ENCODE measurements around the gene LYL1.
A peak's percentile ranks its signal among the peaks of the same experiment; 100 is the strongest.

LYL1 gene

GRCh38 chr19:13055213-13056051, 47.2 kb downstream of the LYL1 start:
- no peak for DNase-seq (ENCODE audit: low spot score)

- no peak for DNase-seq (ENCODE audit: low spot score)
Observed at GRCh38 chr19:13054626-13055212, 47.9 kb downstream of the LYL1 start.

GRCh38 chr19:13053761-13054625, 48.7 kb downstream of the LYL1 start:
- peak; percentile 86 for DNase-seq (ENCODE audit: low spot score)

- DNase-seq (ENCODE audit: low spot score): no peak
Observed at GRCh38 chr19:13053238-13053637, 49.4 kb downstream of the LYL1 start.

- DNase-seq (ENCODE audit: low spot score): no peak
Observed at GRCh38 chr19:13052447-13053175, 50.0 kb downstream of the LYL1 start.

GRCh38 chr19:13051557-13052165, 51.0 kb downstream of the LYL1 start:
- DNase-seq (ENCODE audit: low spot score): peak; percentile 59

GRCh38 chr19:13050274-13050673, 52.4 kb downstream of the LYL1 start:
- no peak for DNase-seq (ENCODE audit: low spot score)
